SJSA1 (cell line): ENCODE data around the gene PPP1R14D. TPM values are rescaled to one million over a fixed set of nuclear protein-coding genes. Genes with fewer than 3 reads are reported as not detected.

Source experiments
- total RNA-seq: library from RNA; depleted of rRNA; stranded (reverse); fragments of >200 nt; shearing (Covaris generic); gene quantifications from 2 replicates; pipeline ENCODE4 v1.2.3, GENCODE V29; 2014; rRNA removed

Gene PPP1R14D
- total RNA-seq, 1 experiment from 2014 or later: not detected

Other genes starting within 250 kb of the PPP1R14D start
- 83.2 and 88.4 TPM in 2 replicates for gene KNL1, start 234.5 kb downstream of the PPP1R14D start, total RNA-seq
- gene RAD51, start 133.5 kb downstream of the PPP1R14D start, total RNA-seq: 32.3 and 33.3 TPM in 2 replicates
- 23.8 and 37.7 TPM in 2 replicates for gene RMDN3, start 73.5 kb downstream of the PPP1R14D start, total RNA-seq
- gene GCHFR, start 64.6 kb downstream of the PPP1R14D start, total RNA-seq: 0.22 and 1.4 TPM in 2 replicates
- gene C15orf62, start 58.7 kb downstream of the PPP1R14D start, total RNA-seq: 0.03 TPM in 1 of 2 replicates, not detected in the other
- gene ZFYVE19, start 21.6 kb downstream of the PPP1R14D start, total RNA-seq: 33.8 and 39.2 TPM in 2 replicates
- gene DNAJC17, start 21.2 kb downstream of the PPP1R14D start, total RNA-seq: 51.5 and 51.7 TPM in 2 replicates
- 0.87 TPM in 1 of 2 replicates, not detected in the other for gene SPINT1, start 15.3 kb upstream of the PPP1R14D start, total RNA-seq
- gene RHOV, start 45.5 kb upstream of the PPP1R14D start, total RNA-seq: not detected in 2 replicates
- 35.5 and 40.8 TPM in 2 replicates for gene VPS18, start 65.7 kb upstream of the PPP1R14D start, total RNA-seq
- not detected in 2 replicates for gene DLL4, start 100.6 kb upstream of the PPP1R14D start, total RNA-seq
- 1.6 and 1.9 TPM in 2 replicates for gene CHAC1, start 124.8 kb upstream of the PPP1R14D start, total RNA-seq